Central memory CD4-positive, alpha-beta T cell (primary cell): ENCODE data around the gene MBOAT1.
A peak's percentile ranks its signal among the peaks of the same experiment; 100 is the strongest.

Experiments used
- DNase-seq: peaks from one replicate; pipeline ENCODE4 v3.0.0; 2022

MBOAT1 gene

DNA sequence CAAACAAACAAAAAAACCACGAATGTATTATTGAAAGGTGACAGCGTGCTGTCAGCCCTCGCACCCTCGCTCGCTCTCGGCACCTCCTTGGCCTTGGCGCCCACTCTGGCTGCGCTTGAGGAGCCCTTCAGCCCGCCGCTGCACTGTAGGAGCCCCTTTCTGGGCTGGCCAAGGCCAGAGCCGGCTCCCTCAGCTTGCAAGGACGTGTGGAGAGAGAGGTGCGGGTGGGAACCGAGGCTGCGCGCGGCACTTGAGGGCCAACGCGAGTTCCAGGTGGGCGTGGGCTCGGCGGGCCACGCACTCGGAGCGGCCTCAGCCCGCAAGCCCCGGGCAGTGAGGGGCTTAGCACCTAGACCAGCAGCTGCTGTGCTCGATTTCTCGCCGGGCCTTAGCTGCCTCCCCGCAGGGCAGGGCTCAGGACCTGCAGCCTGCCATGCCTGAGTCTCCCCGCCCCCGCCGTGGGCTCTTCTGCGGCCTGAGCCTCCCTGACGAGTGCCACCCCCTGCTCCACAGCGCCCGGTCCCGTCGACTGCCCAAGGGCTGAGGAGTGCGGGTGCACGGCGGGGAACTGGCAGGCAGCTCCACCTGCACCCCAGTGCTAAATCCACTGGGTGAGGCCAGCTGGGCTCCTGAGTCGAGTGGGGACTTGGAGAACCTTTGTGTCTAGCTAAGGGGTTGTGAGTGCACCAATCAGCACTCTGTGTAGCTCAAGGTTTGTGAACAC, 20.9 kb upstream of the MBOAT1 start:
- DNase-seq, result no peak

DNA sequence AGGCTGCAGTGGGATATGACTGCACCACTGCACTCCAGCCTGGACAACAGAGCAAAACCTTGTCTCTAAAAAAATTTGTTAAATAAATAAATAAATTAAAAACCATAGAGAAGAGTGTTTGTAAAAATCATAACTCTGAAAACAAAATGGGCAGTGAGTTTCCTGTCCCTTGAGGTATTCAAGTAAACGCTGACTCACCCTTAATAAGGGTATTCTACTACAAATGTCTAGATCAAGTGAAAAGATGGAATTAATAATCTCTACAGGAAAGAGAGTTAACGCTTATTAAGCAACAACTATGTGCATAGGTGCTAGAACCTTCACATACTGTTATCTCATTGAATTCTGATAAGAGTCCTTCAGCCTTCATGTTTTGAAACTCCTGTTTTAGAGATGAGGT, 19.9 kb upstream of the MBOAT1 start:
- DNase-seq, result no peak

DNA sequence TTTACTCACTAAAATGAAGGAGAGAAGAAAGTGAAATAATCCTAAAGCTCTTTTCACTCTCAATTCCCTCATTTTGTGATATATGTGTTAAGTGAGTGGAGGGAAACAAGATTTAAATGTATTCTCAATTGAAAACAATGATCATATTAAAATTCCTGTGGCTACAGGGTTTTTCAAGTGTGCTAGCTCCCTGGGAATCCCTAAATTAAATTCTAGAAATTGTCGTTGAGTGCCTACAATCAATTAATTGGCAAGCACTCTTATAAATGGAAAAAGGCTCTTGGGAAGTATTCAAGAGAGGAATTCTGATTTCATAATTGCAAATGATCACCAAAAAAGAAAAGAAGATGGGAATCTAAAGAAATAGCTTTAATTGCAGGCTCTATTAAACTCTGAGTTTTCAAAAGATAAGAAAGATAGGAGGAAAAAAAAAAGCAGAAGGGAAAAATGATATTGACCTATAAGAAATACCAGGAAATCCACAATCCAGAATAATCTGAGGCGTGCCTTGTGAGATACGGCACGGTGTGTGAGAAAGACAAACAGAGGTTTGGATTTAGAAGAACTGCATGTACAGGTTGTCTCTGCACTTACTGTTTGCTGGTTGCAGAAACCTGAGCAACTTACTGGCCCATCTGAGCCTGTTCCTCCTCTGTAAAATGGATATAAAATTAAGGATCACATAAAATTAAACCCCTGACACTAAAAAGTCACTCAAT, 18.3 kb upstream of the MBOAT1 start:
- DNase-seq, result no peak

DNA sequence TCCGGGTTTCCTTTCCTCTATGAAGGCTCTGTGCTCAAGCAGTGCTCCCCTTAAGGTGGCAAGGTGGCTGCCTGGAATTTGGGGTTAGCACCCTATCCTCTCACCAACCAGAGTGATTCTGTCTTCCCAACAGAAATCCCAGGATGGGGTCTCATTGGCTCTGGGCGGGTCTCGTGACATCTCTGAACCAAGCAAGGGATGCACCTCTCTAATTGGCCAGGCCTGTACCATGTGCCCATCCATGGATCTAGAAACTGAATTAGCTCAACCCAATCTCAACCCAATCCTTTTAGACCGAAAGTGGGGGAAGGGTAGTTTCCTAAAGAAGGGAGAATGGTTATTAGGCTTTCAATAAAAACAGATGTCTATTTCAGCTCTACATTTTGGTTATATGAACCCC, 17.6 kb upstream of the MBOAT1 start:
- DNase-seq, result no peak

- no peak for DNase-seq
These were observed 15.1 kb upstream of the MBOAT1 start for GRCh38 chr6:20227350-20227749.

DNA sequence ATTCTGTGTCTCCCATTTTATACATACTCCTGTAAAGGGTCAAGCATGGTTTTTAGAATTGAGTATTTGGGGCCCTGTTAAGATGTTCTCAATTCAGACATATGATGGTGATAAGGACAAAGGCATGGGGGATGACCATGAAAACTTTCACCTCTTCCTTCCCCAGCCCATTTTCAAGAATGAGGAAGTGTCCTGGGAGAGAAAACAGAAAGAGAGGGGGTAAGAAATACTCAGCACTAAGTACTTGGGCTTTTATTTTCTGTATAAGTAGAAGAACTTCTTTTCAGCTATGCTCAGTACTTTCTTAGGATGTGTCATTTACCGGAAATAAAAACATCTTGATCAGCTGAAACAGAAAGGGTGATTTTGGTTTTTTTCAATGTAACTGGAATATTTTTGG, 10.9 kb upstream of the MBOAT1 start:
- DNase-seq, result no peak

GRCh38 chr6:20221421-20221820, 9.2 kb upstream of the MBOAT1 start:
- no peak for DNase-seq

GRCh38 chr6:20220359-20220758, 8.1 kb upstream of the MBOAT1 start:
- DNase-seq, result no peak

- no peak for DNase-seq
These were observed 5.6 kb upstream of the MBOAT1 start for GRCh38 chr6:20217891-20218290.

- DNase-seq, result no peak
These were observed 5.1 kb upstream of the MBOAT1 start for GRCh38 chr6:20217324-20217855.

DNA sequence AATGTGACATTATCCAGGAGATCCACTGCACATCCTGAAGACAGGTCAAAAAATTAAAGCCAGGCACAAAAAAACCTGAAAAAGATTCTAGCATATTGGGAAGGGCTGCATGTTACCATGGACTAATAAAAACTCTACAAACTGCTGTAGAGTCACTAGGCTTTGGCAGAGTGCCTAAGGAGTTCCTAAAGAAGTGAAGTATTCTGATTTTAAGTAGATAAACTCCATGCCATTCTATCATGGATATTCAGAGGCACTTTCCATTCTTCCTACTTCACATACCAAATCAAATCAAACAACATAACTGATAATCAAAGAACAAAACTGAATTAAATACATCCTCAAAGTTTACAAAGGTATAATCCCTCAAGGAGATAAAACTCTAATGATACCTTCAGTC, 3.0 kb upstream of the MBOAT1 start:
- DNase-seq, result no peak

- peak; percentile 25 for DNase-seq
These were observed 1.1 kb upstream of the MBOAT1 start for GRCh38 chr6:20213271-20213798.

DNA sequence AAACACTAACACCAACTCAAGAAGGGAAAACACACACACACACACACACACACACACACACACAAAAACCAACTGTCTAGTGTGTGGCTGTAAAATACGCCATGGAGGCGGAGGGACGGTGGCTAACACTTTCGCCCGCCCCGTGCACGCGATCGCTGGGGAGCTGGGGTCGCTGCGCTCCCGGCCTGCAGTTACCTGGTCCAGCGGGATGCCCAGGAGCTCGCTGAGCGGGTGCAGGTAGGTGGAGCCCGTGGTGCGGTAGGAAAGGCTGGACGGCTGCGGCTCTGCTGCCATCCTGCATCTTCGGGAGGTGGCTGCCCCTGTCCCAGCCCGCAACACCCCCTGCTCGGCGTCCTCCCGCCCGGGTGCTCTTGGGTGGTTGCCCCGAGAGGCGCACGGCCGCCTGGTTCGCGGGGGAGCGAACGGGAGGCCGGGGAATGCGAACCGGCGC, 303 bp downstream of the MBOAT1 start:
- no peak for DNase-seq

DNA sequence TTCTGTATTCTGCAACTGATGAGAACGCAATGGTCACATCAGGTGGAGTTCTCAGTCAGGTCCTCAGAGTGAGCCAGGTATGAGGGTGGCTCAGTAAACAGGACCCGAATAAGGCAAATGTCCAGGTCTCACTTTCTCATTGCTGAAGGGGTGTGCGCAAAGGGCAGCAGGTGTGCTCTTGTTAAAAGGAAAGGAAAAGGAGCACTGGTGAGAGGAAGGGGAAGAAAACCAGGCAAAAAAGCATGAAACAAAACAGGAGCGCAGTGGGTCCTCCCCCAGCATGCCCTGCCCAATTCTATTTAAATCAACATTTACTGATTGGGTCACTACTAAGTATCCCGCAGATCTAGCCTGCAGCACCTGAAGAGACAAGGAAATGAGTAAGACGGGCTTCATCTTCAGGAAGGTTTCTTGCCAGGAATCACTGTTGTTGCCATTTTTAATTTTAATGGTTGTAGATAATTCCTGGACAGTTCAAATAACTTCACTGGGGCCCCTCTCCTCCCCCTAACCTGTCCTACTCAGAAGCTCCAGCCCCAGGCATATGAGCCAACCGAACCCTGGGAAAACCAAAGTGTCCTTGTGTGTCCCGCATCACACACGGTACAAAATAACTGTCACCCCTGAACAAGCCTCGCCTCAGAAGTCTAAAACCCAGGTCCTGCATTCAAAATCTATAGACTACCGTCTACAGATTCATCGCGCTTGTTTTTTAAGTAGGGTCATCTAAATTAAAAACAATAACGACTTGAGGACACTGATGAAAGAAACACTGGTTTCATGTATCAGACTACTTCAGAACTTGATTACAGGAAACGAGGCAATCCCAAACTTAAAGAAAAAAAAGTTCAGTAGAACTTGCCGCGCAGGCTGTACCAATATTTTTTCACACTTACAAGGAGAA, 980 bp downstream of the MBOAT1 start:
- peak; percentile 13 for DNase-seq

GRCh38 chr6:20210158-20210557, 2.1 kb downstream of the MBOAT1 start:
- no peak for DNase-seq

DNA sequence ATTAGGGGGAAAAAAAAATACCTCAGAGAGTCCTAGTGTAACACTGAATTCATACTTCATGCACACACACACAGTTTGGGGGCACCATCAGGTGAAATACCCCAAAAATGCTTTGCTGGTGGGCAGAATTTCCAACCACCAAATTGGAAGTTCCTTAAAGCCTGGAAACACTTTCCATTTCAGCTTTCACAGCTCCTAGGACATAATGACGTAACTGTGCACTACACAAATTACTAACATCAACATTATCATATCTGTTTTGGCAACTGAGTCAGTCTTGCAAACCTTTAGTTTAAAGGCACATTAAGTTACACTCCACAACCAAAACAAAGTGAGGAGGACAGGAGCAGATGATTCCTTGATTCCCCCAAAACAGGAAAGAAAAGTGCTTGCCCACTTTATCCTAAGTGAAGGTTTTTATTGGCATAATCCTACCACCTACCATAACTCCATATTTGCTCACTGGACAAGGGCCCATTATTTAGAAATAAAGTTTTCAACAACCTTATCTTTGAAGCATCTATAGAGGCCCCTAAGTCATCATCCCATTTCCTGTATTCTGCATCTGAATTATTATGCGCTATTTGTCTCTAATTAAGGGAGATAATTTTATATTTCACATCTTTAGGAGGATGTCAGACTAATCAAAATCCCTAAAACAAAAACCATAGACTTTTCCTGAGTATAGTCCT, 3.4 kb downstream of the MBOAT1 start:
- no peak for DNase-seq

- DNase-seq, result no peak
These were observed 5.2 kb downstream of the MBOAT1 start for GRCh38 chr6:20207088-20207418.

DNA sequence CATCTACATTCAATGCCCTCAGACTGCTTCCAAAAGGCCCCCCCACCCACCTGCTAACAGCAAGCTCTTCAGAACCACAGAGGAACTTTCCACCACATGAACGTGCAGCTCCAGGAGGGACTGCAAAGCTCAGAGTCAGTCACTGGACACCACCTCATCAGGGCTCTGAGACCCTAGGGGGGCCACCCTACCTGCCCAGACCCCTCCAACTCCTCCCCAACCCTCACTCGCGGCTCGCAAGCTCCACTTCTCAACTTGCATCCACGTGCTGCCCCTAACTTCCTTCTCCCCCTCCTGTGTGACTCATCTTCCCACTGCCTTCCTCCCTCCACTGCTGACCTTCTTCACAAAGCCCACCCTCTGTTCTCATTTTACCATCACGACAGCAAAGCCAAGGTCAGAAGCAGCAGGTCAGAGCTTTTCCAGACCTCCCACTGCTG, 6.5 kb downstream of the MBOAT1 start:
- no peak for DNase-seq

DNA sequence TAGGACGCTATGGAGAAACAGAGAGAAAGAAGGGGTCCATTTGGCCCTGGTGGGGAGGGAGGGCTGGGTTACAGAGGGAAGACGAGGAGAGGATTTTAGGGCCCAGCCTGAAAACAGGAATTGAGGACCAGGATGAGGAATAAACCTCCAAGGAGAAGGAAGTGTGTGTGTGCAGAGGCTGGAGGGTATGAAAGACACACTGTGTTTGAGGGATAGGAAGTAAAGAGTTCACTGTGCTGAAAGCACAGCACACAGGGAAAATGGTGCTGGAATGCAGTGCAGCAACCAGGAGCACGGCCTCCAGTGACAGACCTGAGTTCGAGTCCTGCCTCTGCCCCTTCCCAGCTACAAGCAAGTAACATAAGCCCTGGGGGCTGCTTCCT, 7.8 kb downstream of the MBOAT1 start:
- DNase-seq, result no peak

GRCh38 chr6:20203561-20204511, 8.4 kb downstream of the MBOAT1 start:
- DNase-seq, result no peak

DNA sequence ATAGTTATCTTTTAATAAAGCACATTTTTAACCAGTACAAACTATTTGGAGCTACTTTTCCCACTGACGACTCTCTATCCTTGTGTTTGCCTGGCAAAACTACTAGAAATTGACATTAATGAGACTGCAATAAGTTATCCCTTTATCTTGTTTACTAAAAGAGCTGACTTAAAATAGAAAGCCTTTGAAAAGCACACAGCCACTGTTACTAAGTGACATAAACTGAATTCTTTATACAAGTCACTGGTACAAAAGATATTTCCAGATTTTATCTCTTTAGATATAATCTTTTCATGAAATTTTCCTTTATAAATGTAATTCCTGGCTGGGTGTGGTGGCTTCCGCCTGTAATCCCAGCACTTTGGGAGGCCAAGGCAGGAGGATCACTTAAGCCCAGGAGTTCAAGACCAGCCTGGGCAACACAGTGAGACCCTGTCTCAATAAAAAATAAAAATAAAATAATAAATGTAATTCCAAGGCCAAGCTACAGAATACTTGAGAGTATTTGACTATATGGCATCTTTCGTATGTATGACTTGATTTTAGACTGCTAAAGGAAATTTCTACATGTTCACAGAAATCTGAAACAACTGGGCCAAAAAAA, 9.5 kb downstream of the MBOAT1 start:
- DNase-seq, result no peak
